HG03175 (cell line): Measurements from ENCODE around the gene PNRC2.

Source experiments
- ATAC-seq: cut with Tn5 transposase; IDR thresholded peaks from one replicate; pipeline ENCODE4 v1.9.1; 2021; ENCODE audit warnings: mild to moderate bottlenecking, moderate library complexity; ENCODE audit not compliant: unreplicated experiment

Gene PNRC2

DNA sequence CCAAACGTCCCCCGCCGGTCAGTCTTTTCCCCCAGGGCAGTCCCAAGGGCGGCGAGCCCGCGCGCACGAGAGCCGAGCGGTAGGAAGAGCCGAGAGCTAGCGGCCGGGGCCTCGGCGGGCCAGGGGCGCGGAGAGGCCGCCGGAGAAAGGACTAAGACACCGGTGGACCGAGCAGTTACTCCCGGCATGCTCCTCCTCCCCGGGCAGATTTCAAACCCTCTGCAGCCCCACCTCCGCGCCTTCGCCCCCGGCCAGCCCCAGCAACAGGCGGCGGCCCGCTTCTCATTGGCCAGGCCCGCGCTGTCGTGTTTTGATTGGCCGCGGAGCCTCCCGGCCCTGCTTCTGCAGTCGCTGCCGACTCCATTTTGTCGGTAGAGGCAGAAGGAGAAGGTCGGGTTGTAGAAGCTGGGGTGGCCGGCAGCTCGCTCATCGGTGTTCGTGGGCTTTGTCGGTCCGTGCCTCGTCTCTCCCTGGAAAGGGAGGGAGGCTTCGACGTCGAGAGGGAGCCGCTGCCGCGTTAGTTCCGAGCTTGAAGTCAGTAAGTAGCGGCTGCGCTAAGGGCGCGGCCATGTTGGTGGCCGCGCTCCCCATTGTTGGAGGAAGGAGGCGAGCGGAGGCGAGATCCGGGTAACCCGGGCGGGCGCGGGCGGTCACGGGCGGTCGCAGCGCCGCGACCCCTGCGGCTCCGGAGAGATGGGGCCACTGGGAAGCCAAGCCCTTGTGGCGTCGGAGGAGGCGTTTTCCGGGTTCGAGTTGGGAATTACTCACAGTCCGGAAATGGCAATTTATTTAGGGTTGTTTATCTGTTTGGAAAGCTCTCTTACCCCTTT lies at the start of gene PNRC2:
Gene PNRC2 (plus strand): TSS at position 368 of the 830 bp plus-strand sequence. CDS start 1,630 bp downstream, outside the sequence.
- peak; percentile 80 for ATAC-seq

DNA sequence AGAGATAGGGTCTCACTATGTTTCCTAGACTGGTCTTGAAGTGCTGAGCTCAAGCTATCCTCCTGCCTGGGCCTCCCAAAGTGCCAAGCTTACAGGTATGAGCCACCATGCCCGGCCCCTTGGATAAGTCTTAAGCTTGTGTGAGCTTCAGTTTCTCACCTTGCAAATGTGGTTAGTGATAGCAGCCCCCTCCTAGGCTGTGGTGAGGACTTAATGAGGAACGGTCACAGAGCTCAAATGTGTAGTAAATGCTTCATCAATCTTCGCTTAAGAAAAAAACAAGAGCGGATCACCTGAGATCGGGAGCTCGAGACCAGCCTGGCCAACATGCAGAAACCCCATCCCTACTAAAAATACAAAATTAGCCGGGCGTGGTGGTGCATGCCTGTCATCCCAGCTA lies 49.5 kb upstream of the PNRC2 start:
- ATAC-seq, result no peak

DNA sequence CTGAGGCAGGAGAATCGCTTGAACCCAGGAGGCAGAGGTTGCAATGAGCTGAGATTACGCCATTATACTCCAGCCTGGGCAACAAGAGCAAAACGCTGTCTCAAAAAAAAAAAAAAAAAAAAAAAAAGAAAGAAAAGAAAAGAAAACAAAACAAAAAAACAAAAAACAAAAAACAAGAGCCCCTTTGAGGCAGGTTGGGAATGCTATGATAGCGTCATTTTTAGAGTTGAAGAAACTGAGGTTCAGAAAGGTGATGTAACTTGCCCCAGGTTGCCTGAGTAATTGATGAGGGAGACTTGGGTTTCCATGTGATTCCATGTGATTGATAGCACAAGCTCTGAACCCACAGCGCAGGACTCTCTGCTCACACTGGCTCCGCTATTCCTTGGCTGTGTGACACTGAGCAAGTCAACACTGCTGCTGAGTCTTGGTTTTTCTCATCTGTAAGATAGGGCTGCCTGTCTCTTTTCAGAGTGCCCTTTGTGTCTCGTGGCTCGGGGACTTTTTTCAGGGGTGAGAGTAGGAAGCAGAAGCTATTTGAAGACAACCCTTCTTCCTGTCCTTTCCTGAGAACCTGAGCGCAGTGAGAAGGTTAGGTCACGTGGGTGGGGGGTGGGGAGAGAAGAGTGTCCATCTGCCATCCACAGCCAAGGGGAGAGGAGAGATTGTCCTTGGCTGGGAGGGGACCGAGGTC lies 48.9 kb upstream of the PNRC2 start:
- peak; percentile 27 for ATAC-seq

- no peak for ATAC-seq
These were observed 47.7 kb upstream of the PNRC2 start for GRCh38 chr1:23911921-23912320.

DNA sequence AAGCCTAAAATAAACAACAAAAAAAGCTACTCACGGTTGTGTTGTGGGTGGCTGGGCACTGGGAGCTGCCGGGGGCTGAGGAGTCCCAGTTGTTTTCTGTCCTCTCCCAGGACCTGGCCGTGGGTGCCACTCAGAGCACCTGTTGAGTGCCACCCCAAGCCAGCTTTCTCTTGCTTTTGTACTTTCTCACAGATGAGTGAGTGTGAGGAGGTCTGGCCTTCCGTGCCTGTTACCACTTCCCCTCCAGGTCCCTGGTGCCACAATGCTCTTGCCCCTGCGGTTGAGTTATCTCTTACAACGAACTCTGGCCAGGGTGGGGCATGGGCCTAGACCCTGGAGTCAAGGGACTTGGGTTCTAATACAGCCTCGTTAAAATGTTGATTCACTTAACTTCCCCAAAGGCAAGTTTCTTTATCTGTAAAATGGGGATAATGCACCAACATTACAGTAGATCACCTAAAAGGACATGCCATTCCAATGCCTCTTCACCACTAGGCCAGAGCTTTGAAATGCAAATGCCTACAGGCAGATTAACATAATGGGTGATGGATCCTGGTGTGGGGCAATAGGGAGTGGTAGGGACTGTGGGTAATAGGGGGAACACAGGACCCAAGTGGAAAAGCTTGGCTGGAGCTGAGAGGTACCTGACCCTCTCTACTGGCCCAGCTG lies 46.3 kb upstream of the PNRC2 start, which contains the start of gene CNR2:
Gene CNR2 (minus strand): TSS at position 151 of the 669 bp plus-strand sequence. CDS start 37,745 bp downstream, outside the sequence.
- no peak for ATAC-seq

DNA sequence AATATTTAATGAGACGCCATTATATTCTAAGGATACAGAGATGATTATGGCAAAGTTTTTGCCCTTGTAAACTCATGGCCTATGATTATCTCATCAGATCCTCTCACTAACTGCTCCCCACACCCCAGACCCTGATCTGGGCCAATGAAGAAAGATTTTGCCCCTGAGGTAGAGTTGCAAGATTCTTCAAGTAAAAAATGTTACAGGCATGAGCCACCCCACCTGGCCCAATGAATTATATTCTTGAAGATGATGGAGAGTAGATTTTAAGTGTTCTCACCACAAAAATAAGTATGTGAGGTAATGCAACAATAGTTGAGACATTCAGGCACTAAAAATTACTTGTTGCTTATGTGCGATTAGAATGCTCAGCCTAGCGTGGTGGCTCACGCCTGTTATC lies 44.7 kb upstream of the PNRC2 start:
- no peak for ATAC-seq

DNA sequence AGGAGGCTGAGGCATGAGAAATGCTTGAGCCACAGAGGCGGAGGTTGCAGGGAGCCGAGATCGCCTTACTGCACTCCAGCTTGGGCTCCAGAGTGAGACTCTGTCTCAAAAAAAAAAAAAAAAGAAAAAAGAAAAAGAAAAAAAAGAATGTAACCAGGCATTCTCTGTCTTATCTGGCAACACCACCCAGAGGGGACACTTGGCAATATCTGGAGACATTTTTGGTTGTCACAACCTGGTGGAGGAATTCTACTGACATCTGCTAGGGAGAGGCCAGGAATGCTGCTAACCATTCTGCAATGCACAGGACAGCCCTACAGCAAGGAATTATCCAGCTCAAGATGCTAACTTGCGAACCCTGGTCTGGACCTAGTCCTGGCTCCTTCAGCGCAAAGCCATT lies 44.2 kb upstream of the PNRC2 start:
- no peak for ATAC-seq

DNA sequence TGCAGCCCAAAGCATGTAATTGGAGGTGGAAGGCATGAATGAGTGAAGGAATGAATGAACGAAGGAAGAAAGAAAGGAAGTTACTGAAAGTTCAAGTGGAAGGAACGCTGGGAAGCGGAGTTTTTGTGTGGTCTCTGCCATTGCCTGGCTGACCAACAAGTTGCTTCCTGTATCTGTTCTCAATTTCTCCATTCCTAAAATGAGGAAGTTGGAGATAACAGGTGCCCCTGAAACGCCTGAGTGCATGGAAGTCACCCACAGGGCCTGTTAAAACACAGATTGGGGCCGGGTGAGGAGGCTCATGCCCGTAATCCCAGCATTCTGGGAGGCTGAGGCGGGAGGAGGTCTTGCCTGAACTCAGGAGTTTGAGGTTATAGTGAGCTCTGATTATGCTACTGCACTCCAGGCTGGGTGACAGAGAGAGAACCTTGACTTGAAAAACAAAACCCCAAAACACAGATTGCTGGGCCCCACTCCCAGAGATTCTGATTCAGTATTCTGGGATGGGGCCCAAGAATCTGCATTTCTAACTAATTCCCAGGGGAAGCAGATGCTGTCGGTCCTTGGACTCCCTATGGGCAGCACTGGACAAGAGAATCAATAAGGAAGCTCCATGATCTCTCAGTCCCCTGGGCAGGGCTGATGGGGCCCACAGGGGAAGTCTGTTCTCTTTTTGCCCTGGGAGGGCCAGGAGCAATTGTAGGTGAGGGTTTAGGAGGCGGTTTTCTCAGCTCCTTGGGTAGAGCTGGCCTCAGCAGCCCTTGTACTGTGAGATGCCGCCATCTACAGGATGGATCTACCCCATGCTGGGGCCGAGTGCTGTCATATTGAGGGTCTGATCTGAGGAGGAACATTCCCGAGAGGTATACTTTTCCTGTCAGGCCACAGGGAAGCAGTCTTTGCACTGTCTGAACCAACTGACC lies 43.2 kb upstream of the PNRC2 start:
- peak; percentile 69 for ATAC-seq

GRCh38 chr1:23922321-23922943 lies 37.2 kb upstream of the PNRC2 start:
- ATAC-seq, result no peak

DNA sequence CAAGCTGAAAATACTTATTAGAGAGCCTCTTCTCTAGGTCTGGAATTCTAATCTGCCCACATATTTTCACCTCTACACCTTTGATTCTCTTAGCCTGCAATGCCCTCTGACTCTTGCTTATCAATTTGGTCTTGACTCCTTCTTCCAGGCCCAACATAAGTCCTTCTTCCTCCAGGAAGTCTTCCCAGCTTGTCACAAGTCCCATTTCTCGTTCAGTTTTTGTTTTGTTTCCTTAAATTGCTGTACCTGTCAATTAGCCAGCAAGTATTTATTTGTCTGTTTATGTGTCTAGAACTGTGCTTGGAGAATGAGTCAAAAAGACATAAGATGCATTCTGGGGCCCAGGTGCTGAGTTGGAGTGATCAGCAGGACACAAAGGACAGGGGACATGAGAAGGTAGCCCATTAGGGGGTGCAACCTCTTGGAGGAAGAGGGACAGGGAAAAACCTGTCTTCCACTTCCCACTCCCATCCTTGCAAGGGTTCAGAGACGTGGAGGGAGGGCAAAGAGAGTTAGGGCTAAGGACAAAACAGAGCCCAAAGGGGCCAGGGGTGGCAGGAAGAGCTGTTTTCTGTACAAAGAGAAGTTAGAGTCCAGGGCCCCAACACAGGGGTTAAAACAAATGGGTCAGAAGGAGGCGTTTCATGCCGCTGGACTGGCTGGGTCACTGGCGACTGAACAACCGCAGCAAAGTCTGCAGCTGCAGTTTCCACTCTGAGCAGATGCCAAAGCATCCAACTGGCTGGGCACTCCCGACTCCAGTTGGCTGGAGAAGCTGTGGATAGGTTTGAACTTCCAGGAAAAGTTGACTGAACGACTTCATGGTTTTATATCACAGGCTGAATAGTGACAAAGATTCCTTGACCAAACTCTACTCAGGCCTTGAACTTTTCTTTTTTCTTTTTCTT lies 35.8 kb upstream of the PNRC2 start:
- ATAC-seq, result no peak

- no peak for ATAC-seq
These were observed 35.0 kb upstream of the PNRC2 start for GRCh38 chr1:23924601-23925000.

- no peak for ATAC-seq
These were observed 34.3 kb upstream of the PNRC2 start for GRCh38 chr1:23925279-23925678.

DNA sequence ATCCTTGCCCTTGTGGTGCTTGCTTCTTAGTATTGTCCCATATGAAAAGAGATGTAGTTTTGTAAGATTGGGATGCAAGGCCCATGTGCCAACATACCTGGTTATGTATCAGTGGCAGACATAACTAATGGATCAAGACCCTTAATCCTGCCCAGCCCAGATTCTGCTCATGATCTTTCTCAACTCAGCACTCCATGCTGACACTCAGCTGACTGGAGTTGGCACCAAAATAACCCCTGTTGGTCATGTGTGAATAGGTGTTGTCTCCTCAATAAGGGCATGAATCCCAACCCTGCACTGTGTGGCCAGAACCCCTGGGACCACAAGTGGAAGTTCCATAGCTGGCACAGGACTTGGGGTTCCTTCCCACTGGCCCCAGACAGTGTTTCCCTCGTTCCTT lies 32.5 kb upstream of the PNRC2 start:
- ATAC-seq, result no peak

DNA sequence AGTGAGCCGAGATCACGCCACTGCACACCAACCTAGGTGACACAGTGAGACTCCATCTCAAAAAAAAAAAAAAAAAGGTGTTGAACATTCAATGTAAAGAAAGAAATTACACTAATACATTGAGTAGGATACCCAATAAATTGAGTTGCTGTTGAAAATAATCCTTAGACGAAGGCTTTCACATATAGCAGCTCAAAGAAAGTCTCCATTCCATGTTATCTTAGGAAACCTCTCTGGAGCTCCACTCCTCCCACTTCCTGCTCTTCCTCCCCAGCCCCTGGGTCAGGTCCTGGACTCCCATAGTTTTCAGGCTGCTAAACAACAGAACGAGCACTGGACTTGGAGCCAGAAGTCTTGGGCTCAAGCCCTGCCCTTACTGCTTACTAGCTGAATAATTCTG lies 30.8 kb upstream of the PNRC2 start:
- no peak for ATAC-seq

GRCh38 chr1:23930270-23930669 lies 29.4 kb upstream of the PNRC2 start:
- ATAC-seq, result no peak

GRCh38 chr1:23930861-23931490 lies 28.7 kb upstream of the PNRC2 start:
- no peak for ATAC-seq

DNA sequence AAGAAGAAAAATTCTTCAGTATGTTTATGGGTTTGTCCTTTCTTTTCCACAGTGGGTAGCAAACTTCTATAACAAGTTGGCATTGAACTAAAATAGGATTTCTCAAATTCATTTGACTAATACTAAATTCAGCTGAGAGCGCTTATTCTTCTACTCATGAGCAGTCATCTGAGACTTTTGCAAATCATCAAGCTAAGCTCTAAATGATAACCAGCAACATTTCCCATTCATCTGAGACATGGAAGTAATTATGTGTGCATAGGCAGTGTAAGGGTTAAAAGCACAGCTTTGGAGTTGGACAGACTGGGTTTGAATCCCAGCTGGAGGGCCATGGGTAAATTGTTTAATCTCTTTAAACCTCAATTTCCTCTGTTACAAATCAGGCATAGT lies 28.1 kb upstream of the PNRC2 start:
- no peak for ATAC-seq

DNA sequence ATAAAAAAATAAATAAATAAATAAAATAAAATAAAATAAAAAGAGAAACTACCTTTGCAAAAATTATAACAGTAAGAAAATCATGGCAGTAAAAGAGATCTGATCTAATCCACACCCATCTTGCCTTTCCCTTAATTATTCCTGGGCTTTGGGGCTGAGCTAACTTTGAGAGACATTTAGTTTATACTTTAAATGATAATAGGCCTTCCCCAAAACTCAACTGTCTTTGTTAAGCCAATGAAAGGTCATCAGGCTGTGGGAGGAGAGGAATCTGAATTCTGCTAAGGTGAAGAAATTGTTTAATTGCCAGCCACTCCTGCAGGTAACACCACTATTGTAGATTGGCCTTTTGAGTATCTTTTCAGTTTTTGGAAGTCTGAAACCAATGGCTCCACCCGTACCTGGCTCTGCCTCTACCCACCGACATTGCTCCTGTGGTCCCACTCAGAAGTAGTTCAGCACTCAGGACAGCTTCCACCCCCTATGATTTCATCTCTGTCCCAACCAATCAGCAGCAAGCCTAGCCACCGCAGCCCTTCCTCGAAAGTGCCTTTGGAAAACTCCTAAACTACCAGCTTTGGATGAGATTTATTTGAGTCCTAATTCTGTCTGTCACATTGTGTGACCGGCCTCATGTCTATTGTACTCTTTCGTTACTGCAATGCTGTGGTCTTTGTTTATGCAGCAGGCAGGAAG lies 23.0 kb upstream of the PNRC2 start:
- ATAC-seq, result no peak
